ENCODE measurements around the gene ITGA7. TPM values are rescaled to one million over a fixed set of nuclear protein-coding genes. Genes with fewer than 3 reads are reported as not detected.

ITGA7 gene
- total RNA-seq, 1 experiment from 2014 or later, result 27.4 TPM

- Histone ChIP-seq H3K9me3 (no peaks in the 10 kb centered on the region), H3K36me3 (peaks cover 53% of the 10 kb centered on the region), H3K27me3 (no peaks in the 10 kb centered on the region), H3K4me3 (no peak overlapping the region)
- peak; percentile 71 for DNase-seq
Observed at GRCh38 chr12:55724226-55724939, 16.7 kb upstream of the ITGA7 start.

GRCh38 chr12:55723516-55724225 is 16.0 kb upstream of the ITGA7 start:
- H3K36me3 ChIP-seq, result peaks cover 53% of the 10 kb centered on the region
- no peak overlapping the region for H3K4me3 ChIP-seq
- DNase-seq, result no peak
- H3K9me3 ChIP-seq, result no peaks in the 10 kb centered on the region
- no peaks in the 10 kb centered on the region for H3K27me3 ChIP-seq

DNA sequence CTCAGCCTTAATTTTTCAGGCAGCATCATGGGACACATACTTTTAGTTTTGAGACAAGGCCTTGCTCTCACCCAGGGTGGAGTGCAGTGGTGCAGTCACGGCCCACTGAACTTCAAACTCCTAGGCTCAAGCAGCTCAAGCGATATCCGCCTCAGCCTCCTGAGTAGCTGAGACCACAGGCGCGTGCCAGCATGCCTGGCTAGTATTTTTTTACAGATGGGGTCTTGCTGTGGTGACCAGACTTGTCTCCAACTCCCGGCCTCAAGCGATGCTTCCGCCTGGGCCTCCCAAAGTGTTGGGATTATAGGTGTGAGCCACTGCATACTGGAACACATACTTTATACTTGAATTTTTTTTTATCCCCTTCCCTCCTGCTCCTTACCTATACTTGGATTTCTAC is 15.2 kb upstream of the ITGA7 start:
- H3K27me3 ChIP-seq, result no peaks in the 10 kb centered on the region
- no peaks in the 10 kb centered on the region for H3K9me3 ChIP-seq
- peaks cover 51% of the 10 kb centered on the region for H3K36me3 ChIP-seq
- no peak overlapping the region for H3K4me3 ChIP-seq
- DNase-seq, result no peak

- Histone ChIP-seq H3K36me3 (peaks cover 38% of the 10 kb centered on the region), H3K27me3 (no peaks in the 10 kb centered on the region), H3K4me3 (peak overlapping the region; percentile 10; the same call in 1 of the 2 replicates), H3K9me3 (no peaks in the 10 kb centered on the region)
- DNase-seq, result no peak
Observed at GRCh38 chr12:55721601-55722213, 14.0 kb upstream of the ITGA7 start.

DNA sequence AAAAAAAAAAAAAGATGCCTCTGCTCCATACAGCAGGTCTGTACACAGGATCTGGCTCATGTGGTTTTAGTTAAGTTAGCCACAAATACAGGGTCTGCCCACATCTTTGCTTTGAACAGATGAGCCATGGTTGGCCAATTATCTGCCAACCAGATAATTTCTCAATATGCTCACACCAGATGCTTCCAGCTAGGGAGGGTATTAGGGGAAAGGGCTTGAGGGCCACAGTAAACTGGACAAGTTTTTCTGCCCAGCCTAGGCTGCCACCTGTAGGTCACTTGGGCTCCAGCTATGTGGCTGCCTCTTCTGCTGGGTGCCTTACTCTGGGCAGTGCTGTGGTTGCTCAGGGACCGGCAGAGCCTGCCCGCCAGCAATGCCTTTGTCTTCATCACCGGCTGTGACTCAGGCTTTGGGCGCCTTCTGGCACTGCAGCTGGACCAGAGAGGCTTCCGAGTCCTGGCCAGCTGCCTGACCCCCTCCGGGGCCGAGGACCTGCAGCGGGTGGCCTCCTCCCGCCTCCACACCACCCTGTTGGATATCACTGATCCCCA is 13.3 kb upstream of the ITGA7 start:
- Histone ChIP-seq H3K27me3 (no peaks in the 10 kb centered on the region), H3K9me3 (no peaks in the 10 kb centered on the region), H3K4me3 (peak overlapping the region; percentile 10; the same call in 1 of the 2 replicates), H3K36me3 (peaks cover 31% of the 10 kb centered on the region)
- DNase-seq, result peak; percentile 99

GRCh38 chr12:55720071-55720564 is 12.4 kb upstream of the ITGA7 start, which contains the start of gene RDH5:
TSS of gene RDH5 (plus strand) at chr12:55720393. CDS start at chr12:55721185, 792 bp downstream.
- DNase-seq, result peak; percentile 98
- Histone ChIP-seq H3K9me3 (no peaks in the 10 kb centered on the region), H3K4me3 (peak within 1 kb of the TSS; percentile 25), H3K27me3 (no peaks in the 10 kb centered on the region), H3K36me3 (peaks cover 22% of the 10 kb centered on the region)

- Histone ChIP-seq H3K4me3 (no peak overlapping the region), H3K27me3 (no peaks in the 10 kb centered on the region), H3K36me3 (peaks cover 15% of the 10 kb centered on the region), H3K9me3 (no peaks in the 10 kb centered on the region)
- DNase-seq, result no peak
Observed at GRCh38 chr12:55719371-55719770, 11.7 kb upstream of the ITGA7 start.

GRCh38 chr12:55718624-55719275 is 11.0 kb upstream of the ITGA7 start:
- H3K36me3 ChIP-seq, result peaks cover 9% of the 10 kb centered on the region
- H3K4me3 ChIP-seq, result no peak overlapping the region
- no peaks in the 10 kb centered on the region for H3K27me3 ChIP-seq
- no peak for DNase-seq
- no peaks in the 10 kb centered on the region for H3K9me3 ChIP-seq

GRCh38 chr12:55718015-55718414 is 10.3 kb upstream of the ITGA7 start:
- peak; percentile 88 for DNase-seq

DNA sequence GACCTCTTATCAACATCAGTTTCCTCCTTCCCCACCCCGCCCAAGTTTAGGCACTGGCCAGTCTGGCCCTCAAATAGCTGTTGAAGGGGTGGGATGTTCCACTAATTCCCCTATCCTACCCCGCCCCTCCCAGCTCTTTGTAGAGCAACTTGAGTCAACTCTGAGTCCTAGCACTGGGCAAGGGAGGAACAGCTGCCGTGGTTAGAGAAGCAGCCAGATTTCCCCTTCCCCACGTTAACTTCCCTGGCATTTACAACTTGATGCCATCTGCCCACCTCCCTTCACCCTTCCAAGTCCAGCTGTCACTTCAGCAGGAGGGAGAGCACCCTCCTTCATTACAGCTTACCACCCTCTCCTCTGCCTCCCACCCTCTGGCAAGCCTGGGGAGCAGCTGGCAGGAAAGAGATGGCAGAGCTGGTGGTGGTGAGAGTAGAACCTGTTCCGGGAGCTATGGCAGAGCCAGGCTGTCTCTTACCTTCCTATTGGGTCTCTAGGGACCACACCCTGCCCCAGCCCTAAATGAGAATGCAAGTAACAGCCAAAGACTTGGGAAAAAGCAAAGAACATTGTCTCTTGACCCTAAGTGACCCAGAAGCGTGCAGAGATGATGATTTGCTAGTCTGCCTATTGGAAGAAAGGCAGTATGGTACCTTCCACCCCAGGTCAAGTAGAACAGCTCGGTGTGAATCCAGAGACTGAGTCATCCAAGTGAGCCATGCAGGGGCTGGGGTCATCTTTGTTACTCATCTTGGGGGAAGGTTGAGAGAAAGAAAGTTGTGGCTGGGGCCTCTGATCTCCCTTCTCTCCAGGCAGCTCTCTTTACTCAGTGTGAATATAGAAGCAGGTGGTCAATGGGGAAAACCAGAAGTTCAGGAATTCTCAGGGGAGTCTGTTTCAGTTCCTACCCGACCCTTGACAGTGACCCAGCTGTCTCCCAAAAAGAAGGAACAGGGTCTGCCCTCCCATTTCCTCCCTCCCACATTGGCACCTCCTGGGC is 9.6 kb upstream of the ITGA7 start:
- H3K4me3 ChIP-seq, result peak overlapping the region; percentile 53
- no peaks in the 10 kb centered on the region for H3K36me3 ChIP-seq
- no peaks in the 10 kb centered on the region for H3K9me3 ChIP-seq
- no peaks in the 10 kb centered on the region for H3K27me3 ChIP-seq
- DNase-seq, result peak; percentile 91

More at GRCh38 chr12:55718015-55718414, 10.3 kb upstream of the ITGA7 start:
- peak overlapping the region; percentile 53; the same call in 1 of the 2 replicates for H3K4me3 ChIP-seq
- no peaks in the 10 kb centered on the region for H3K9me3 ChIP-seq
- H3K27me3 ChIP-seq, result no peaks in the 10 kb centered on the region
- H3K36me3 ChIP-seq, result peaks cover 1% of the 10 kb centered on the region; the same call in 1 of the 2 replicates

DNA sequence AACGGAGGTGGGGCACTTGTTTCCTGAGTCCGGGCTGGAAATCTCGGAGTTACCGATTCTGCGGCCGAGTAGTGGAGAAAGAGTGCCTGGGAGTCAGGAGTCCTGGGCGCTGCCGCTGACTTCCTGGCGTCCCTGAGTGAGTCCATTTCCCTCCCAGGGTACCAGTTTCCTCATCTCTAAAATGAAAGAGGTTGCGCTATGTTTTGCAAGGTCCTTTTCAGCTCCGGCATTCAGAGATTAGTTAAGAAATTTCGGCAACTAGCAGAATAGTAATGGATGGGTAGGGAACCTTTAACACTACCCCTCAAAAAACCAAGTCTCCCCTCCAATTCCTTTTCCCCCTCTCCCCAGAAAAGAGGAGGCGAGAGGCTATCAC is 8.9 kb upstream of the ITGA7 start:
- H3K27me3 ChIP-seq, result no peaks in the 10 kb centered on the region
- H3K36me3 ChIP-seq, result no peaks in the 10 kb centered on the region
- DNase-seq, result no peak
- H3K9me3 ChIP-seq, result no peaks in the 10 kb centered on the region
- H3K4me3 ChIP-seq, result peak overlapping the region; percentile 53

DNA sequence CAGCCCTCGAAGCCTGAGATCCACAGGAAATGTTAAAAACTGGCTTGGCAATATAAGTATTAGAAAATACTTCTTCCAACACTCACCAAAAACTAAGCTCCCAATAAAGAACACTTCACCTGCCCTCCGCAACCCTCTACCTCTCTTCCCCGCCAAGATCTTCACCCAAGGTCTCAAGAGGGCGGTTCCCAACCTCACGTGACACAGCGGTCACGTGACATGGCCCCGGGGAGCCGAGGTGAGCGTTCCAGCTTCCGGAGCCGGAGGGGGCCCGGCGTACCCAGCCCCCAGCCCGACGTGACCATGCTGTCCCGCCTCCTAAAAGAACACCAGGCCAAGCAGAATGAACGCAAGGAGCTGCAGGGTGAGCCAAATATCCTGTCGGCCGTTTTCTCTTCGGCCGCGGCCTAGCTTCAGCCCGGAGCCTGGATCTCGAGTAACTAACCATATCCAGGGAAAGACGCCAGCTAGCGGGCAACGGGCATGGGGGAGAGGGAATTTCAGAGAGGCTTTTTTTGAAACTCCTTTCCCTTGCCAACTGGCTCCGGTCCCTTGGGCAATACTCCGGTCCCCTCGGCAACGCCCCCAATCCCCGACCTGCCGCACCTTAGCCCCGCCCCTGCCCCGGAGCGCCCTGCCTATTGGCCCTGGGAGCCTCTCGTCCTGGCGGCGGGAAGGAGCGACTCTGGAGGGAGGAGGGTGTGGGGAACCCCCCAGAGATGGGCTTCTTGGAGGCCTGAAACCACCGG is 8.3 kb upstream of the ITGA7 start, which contains the start of gene BLOC1S1:
Gene BLOC1S1 (plus strand): TSS at position 214 of the 749 bp plus-strand sequence. CDS start 6 bp downstream, at position 220.
- Histone ChIP-seq H3K36me3 (no peaks in the 10 kb centered on the region), H3K27me3 (no peaks in the 10 kb centered on the region), H3K9me3 (no peaks in the 10 kb centered on the region), H3K4me3 (peak within 1 kb of the TSS; percentile 53)
- peak; percentile 97 for DNase-seq

GRCh38 chr12:55715169-55715764 is 7.6 kb upstream of the ITGA7 start:
- H3K36me3 ChIP-seq, result no peaks in the 10 kb centered on the region
- no peak for DNase-seq
- no peaks in the 10 kb centered on the region for H3K27me3 ChIP-seq
- H3K4me3 ChIP-seq, result peak overlapping the region; percentile 53
- H3K9me3 ChIP-seq, result no peaks in the 10 kb centered on the region

DNA sequence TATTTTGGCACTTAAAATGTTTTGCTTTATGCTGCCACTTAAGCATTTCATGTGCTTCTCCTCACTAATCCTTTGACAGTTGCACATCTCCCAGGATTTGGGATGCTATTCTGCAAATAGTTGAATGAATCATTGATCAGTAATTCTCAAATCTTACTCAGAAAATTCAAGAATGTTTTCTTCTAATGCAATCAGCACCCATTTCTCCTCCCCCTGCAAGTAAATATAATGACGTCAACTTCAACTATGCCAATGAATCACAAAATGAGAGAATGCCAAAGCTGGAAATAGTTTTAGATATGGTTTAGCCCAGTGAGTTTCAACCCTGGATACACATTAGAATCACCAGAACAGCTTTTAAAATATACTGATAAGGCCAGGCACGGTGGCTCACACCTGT is 6.0 kb upstream of the ITGA7 start:
- Histone ChIP-seq H3K36me3 (no peaks in the 10 kb centered on the region), H3K4me3 (no peak overlapping the region), H3K27me3 (no peaks in the 10 kb centered on the region), H3K9me3 (no peaks in the 10 kb centered on the region)
- DNase-seq, result no peak

Measured in MG63 (cell line).